Fibroblast of the aortic adventitia (primary cell): Measurements from ENCODE around the gene CTSW. TPM values are rescaled to one million over a fixed set of nuclear protein-coding genes. Genes with fewer than 3 reads are reported as not detected.

Source experiments
- DNase-seq: peaks from one replicate; pipeline ENCODE4 v3.0.0-alpha.2; 2010; ENCODE audit warnings: low read depth
- H3K4me3 ChIP-seq: 2 replicates; pipeline ENCODE4 v1.5.1; 2011; ENCODE audit warnings: low read depth, mild to moderate bottlenecking, control low read depth, low read length, moderate library complexity
- total RNA-seq: library from RNA; depleted of rRNA; stranded (reverse); fragments of >200 nt; gene quantifications from 2 replicates; pipeline ENCODE4 v1.2.3, GENCODE V29; 2012; ENCODE audit warnings: low replicate concordance
- TF ChIP-seq, protein P1 (sequence below): IDR thresholded peaks from 2 replicates; pipeline ENCODE4 v1.5.1; 2011; ENCODE audit warnings: mild to moderate bottlenecking, low read length, control low read depth, inconsistent platforms; ENCODE audit not compliant: insufficient read depth

CTSW gene
- total RNA-seq, 1 donor: not detected

DNA sequence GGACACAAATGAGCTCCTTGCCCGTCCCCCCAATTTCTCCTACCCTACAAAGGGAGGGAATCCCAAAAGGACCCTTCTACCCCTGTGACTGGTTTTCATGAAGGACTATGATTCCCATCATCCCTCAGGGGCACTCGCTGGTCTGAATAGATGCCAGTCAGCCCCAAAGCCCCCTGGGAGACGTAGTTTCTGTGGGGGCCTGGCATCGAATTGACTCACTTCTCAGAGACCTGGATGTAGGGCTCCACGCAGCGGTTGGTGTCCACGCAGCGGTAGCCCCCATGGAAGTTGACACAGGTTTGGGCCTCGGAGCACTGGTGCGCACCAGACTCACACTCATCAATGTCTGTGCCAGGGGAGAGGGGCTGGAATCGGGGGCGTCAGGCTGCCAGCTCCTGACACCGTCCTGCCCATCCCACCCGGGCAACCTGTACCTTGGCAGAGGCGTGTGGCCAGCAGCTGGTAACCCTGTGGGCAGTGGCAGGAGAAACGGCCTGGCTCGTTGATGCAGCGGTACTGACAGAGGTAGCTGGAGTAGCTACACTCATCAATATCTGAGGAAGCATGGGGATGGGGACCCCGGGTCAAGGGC is 11.5 kb upstream of the CTSW start:
- H3K4me3 ChIP-seq: no peak overlapping the region
- TF ChIP-seq, protein P1, sequence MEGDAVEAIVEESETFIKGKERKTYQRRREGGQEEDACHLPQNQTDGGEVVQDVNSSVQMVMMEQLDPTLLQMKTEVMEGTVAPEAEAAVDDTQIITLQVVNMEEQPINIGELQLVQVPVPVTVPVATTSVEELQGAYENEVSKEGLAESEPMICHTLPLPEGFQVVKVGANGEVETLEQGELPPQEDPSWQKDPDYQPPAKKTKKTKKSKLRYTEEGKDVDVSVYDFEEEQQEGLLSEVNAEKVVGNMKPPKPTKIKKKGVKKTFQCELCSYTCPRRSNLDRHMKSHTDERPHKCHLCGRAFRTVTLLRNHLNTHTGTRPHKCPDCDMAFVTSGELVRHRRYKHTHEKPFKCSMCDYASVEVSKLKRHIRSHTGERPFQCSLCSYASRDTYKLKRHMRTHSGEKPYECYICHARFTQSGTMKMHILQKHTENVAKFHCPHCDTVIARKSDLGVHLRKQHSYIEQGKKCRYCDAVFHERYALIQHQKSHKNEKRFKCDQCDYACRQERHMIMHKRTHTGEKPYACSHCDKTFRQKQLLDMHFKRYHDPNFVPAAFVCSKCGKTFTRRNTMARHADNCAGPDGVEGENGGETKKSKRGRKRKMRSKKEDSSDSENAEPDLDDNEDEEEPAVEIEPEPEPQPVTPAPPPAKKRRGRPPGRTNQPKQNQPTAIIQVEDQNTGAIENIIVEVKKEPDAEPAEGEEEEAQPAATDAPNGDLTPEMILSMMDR: no peak
- no peak for DNase-seq

DNA sequence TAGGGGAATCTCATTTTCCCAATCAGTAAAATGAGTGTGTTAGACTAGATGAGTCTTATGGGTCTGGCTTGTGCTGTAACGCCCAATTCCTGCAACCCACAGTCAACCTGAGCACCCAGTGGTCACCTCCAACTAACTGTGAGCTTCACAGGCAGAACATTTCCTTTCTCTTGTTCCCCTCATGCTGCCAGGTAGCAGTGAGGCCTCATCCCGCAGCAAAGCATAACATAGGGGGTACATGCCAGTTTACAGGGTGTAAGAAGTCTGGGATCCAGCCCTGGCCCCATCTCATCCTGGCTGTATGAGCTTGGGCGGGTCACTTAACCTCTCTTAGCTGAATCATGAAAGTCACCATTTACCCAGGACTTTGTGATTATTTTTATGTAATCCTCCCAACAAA is 10.7 kb upstream of the CTSW start:
- TF ChIP-seq, protein P1: no peak
- no peak for DNase-seq
- H3K4me3 ChIP-seq: no peak overlapping the region

DNA sequence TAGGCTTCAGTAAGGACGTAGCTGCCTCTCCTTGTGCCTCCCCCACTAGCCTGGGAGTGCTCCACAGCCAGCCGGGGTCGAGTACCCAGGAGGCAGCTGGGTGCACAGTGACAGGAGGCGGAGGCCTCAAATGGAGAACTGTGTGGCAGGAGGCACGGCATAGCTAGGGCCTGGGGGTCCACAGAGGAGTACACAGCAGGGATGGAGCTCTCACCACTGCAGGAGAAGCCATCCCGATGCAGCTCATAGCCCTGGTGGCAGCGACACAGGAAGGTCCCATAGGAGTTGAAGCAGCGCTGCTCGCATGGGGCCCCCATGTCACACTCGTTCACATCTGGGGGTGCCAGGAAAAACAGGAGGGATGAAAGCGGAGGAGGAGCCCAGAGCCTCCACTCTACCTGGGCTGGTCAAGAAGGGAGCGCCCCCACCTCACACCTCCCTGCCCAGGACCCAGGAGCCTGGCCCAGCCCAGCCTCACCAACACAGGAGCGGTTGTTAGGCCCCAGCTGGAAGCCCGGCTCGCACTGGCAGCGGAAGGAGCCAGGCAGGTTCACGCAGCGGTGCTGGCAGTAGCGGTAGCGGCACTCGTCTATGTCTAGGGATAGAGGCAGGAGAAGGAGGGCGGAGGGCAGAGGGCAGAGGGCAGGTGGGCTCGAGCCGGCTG is 9.9 kb upstream of the CTSW start:
- TF ChIP-seq, protein P1: no peak
- H3K4me3 ChIP-seq: no peak overlapping the region

DNA sequence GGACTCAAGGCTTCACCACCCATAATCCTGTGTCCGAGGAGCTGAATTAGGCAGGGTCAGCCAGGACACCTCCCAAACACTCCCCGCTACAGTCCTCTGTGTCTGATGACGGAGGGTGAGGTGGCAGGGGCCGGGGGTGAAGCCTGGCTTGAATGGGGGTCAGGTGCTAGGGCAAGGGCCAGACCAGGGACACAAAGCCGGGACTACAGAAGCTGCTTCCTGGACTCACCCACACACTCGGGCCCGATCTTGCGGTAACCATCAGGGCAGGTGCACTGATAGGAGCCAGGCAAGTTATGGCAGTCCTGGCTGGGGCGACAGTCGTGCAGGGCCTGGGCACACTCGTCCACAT is 9.4 kb upstream of the CTSW start:
- no peak overlapping the region for H3K4me3 ChIP-seq
- TF ChIP-seq, protein P1: no peak
- no peak for DNase-seq

More for the DNA sequence above, 9.9 kb upstream of the CTSW start:
- no peak for DNase-seq

DNA sequence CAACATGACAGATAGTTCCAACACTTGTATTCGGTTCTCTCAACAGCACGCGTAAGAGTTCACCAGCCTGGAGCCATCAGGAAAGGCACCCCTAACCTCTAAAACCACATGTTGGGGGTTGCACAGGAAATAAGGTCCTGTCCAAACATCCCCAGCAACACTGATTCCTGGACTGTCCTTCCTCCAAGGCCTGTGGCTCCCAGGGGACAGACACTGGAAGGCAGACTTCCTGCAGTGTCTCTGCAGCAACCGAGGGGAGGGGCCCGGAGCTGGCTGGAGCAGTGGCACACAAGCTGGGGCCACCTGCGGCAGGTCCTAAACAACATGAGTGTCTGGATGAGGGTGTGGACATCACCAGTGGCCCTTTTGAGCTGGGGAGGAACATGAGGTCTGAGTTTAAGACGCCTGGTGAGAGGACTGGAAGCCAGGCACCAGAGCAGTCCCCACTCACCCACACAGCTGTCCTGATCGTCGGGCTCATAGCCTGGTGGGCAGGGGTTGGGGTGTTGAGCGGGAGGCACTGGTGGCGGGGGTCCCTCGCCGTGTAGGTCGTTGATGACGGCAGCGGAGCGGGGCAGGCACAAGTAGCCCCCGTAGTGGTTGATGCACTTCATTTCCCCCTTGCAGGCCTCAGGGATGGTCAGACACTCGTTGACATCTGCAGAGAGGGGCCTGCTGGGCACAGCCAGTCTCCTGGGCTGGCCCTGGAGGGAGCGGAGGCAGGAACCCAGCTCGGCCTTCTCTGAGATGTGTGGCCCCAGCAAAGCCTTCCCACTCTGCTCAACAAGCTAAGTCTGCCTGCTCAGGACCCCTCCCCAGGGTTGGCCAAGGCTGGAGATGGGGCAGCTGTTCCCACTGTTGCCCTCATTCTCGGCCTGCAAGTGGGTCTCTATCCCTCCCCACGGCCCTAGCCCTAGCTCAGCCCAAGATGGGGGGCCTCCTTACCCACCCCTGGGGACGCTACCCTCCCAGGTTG is 8.6 kb upstream of the CTSW start:
- no peak for DNase-seq
- TF ChIP-seq, protein P1: no peak
- H3K4me3 ChIP-seq: peak overlapping the region; percentile 67

DNA sequence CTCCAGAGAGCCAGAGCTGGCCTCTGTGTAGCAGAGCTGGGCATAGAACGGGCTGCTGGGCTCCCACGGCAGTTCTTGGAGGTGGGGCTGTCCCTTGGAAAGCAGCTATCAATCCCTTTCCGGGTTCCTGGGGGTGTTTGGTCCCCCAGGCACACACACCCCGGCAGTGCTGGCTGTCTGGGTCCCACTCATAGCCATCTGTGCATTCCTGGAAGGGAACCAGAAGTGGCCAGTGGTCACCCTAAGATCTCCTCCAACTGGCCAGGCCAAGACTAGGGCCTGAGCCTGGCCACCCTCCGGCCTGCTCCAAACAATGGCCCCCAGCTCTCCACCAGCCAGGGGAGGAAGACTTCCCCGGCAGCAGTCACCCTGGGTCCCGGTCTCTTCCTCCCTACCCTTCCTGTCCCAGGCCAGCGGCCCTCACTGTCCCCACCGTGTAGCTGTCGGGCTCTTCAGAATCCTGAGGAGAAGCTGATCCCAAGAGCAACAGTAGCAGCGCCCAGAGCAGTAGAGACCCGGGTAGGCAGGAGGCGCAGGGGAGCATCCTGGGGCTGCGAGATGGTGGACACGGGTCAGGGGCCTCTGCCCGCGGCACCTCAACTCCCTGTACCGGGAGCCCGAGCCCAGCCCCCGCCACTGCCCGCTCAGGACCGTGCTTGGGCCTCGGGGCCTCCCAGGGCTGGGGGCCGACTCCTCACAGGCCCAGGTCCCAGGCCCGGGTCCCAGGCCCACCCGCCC is 7.7 kb upstream of the CTSW start:
- DNase-seq: no peak

More for the DNA sequence above, 7.7 kb upstream of the CTSW start:
- TF ChIP-seq, protein P1: peak; percentile 43
- peak overlapping the region; percentile 67 for H3K4me3 ChIP-seq
